ELF-1 (cell line): ENCODE results near the gene S1PR3.

Experiments
- DNase-seq: peaks from one replicate; pipeline ENCODE4 v3.0.0-alpha.2; 2016; ENCODE audit warnings: low read depth, low spot score

Gene S1PR3

GRCh38 chr9:89037346-89037745 is 46.1 kb downstream of the S1PR3 start:
- no peak for DNase-seq

GRCh38 chr9:89037891-89038290 is 46.6 kb downstream of the S1PR3 start:
- DNase-seq = no peak

GRCh38 chr9:89038382-89039103 is 47.3 kb downstream of the S1PR3 start:
- no peak for DNase-seq

GRCh38 chr9:89039104-89039465 is 47.8 kb downstream of the S1PR3 start:
- DNase-seq = no peak

GRCh38 chr9:89039664-89040063 is 48.4 kb downstream of the S1PR3 start:
- no peak for DNase-seq

- DNase-seq = no peak
These were observed 51.7 kb downstream of the S1PR3 start for GRCh38 chr9:89042984-89043383.

GRCh38 chr9:89044104-89044503 is 52.8 kb downstream of the S1PR3 start:
- DNase-seq = no peak

- DNase-seq = no peak
These were observed 53.6 kb downstream of the S1PR3 start for GRCh38 chr9:89044881-89045280.

GRCh38 chr9:89046832-89047231 is 55.6 kb downstream of the S1PR3 start:
- no peak for DNase-seq

- DNase-seq = no peak
These were observed 56.4 kb downstream of the S1PR3 start for GRCh38 chr9:89047667-89048066.

GRCh38 chr9:89048616-89049015 is 57.3 kb downstream of the S1PR3 start:
- DNase-seq = no peak

GRCh38 chr9:89049646-89050045 is 58.4 kb downstream of the S1PR3 start:
- no peak for DNase-seq

GRCh38 chr9:89051421-89052025 is 60.3 kb downstream of the S1PR3 start:
- DNase-seq = no peak

- DNase-seq = no peak
These were observed 61.3 kb downstream of the S1PR3 start for GRCh38 chr9:89052470-89053097.

- DNase-seq = no peak
These were observed 62.0 kb downstream of the S1PR3 start for GRCh38 chr9:89053301-89053700.
